GM18499 (cell line): ENCODE measurements around the gene NOTCH1.

Source experiments
- ATAC-seq: cut with Tn5 transposase; IDR thresholded peaks from one replicate; pipeline ENCODE4 v1.9.1; 2021; ENCODE audit warnings: moderate number of reproducible peaks; ENCODE audit not compliant: insufficient read depth, unreplicated experiment

NOTCH1 gene

DNA sequence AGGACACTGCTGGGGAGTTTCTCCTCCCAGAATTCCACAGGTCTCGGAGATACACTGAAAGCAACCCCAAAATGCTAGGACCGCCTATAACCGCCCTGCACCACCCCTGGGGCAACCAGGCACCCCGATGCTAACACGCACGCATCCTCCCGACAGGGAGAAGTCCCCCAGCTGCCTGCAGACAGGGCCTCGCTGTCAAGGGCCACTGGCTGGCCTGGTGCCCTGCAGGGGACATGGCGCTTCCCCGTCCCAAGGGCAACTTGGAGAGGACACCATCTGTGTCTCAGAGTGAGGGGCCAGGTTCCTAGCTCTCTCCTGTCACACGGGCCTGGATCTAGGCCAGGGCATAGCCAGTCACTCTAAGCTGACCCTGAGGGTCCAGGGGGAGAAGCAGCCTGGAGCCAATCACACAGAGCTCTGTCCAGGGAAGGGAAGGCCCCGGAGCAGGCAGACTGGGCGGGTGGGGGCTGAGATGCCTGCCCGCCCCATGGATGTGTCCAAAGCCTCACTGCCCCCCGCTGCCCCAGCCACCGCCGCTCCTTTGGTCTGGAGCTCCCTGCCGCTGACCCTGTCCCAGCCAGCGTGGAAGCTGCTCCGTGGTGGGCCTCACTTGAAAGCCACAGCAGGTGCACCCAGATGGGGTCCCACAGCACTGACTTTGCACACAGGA is 9.7 kb downstream of the NOTCH1 start:
- no peak for ATAC-seq

DNA sequence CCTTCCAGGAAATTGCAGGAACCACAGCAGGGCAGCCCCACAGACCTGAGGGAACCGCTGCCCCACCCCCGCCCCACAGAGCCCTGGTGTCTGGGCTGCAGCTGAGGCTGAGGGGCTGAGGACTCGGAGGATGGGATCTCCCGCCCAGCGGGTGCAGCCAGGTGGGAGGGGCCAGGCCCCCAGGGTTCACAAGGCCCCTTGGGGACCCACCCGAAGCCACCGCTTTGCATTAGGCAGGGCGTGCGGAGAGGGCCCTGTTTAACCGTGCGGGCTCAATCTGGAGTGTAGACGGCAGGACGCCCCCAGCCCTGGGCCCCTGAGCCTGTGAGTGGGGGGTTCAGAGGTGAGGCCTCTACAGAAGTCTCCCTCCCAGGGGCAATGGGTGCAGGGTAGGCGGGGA is 10.8 kb downstream of the NOTCH1 start:
- no peak for ATAC-seq

DNA sequence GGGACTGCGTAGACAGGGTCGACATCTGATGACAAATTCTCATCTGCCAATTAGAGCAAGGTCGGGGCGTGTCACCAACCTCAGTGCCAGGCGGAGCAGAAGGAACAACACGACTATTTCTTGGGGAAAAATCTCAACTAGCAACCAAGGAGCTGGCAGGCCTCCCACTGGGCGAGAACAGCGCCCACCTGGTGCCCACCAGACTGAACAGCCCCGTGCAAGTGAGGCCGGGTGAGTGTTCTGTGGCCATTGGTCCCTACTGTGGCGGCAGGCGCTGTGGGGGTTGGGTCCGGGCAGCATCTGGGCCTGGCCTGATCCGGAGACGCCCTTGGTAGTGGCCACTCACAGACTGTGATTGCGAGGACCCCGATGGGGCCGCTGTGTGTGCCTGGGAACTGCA is 11.5 kb downstream of the NOTCH1 start:
- ATAC-seq: no peak

DNA sequence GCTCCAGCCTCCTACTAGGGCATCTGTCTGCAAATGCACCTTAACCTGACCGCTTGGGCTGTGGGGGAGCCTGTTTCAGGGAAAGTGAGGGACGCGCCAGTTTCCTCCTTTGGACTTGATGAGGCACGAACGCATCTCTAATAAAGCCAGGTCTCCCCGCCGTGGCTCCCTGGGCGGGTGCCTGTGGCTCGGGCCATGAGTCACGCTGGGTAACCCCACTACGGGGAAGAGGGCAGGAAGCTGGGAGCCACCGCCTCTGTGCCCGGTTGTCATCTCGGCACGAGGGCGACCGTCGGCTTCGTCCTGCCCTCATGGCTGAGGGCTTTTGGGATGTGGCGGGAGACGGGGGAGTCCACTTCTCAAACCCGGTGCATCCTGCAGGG is 12.1 kb downstream of the NOTCH1 start:
- no peak for ATAC-seq

GRCh38 chr9:136532799-136533774 is 12.8 kb downstream of the NOTCH1 start:
- no peak for ATAC-seq

DNA sequence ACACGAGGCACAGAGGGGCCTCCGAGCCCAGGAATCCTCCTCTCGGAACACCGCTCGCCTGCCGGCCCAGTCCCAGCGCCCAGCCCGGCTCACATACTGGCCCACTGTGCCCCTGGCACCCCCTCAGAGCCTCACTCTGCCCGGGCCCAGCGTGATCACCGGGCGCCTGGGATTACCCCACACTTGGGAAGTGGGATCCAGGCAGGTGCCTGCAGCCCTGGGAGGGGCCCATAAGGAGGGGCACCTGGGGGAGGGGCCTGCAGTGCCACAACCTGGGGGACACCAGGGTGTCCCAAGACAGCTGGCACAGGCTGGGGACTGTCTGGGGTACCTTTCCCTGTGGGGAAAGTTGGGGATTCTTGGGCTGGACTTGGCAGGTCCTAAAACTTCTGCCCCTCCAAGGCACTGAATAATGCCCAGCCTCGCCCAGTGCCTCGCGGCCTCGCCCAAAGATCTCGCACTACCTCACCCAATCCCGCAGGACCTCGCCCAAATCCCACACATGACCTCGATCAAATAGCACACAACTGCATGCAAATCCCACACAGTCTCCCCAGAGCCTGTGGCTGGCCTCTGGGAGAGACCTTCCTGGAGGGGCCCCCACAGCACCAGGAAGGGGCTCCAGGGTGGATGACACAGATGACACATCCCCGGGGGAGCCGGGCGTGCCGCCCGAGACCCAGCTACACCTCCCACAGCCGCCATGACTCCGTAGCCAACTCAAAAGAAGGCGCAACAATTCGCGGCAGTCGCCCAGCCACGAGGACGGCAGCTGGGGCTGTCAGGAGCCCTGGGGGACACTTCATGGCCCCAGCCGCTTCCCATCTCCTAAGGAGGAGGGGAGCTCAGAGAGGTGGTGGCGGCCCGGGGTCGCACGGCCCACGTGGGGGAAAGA is 13.7 kb downstream of the NOTCH1 start:
- no peak for ATAC-seq

- ATAC-seq: no peak
Observed at GRCh38 chr9:136531186-136531903, 14.5 kb downstream of the NOTCH1 start.

DNA sequence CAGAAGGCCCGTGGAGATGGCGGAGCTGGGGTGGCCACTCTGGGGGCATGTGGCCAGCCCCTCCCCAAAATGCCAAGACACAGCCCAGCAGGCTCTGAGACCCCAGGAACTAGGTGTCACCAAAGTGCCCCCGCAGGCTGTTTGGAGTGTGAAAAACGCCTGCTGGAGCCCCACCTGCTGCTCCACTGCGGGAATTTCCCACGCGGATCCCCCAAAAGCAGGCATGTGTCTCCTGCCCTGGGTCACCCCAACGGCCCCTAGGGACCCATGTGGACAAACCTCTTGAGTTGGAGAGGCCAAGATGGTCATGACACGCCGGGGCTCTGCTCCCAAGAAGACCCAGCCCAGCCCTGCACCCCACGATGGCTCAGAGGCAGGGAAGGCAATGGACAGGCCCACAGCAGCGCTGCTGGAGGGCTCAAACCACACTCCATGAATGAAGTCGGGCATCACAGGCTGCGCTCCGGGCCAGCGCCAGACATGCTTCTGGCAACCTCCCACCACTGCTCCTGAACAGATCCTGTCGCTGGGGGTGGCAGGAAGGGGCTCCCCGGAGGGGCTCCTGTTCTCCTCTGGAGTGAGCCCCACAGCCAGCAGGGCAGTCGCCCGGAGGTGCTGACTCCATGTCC is 15.3 kb downstream of the NOTCH1 start:
- no peak for ATAC-seq

DNA sequence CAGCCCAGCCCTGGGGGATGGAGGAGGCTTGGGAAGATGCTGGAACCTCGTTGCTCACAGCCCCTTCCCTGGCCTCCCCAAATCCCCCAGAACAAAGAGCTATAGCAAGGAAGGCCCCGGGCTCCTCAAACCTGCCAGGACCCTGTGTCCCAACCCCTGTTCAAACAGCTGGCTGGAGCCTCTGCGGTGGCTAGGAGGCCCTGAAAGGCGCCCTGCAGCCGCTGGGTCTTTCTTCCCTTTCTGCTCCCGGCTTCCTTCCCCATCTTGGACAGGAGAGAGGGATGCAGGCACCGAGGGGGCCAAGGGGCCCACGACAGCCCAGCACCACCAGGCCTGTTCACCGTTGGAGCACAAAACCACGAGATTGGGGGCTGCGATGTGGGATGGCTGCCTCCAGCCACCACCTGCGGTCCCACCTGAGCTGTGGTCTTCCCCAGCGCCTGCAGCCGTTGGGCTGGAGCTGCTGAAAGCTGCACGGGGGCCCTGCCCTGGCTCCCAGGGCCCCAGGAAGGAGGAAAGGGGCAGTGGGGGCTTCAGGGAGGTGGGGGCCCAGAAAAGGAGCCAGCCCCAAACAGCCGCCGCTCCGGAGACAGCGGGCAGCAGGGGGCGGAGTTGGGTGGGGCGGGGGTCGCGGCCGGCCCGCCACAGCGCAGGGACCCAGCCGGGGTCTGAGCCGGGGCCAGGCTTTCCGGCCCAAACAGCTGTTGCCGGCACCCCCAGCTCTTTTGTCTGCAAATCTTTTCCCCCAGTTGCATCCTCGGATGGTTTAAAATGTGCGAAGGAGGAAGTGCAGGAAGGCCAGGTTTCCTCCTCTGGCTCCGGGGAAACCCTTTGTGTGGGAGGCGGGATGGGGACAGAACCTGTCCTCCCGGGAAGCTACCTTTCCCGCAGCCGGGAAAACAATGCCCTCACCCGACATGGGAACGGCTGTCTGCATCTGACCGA is 16.1 kb downstream of the NOTCH1 start:
- no peak for ATAC-seq

GRCh38 chr9:136528716-136529341 is 17.0 kb downstream of the NOTCH1 start:
- ATAC-seq: no peak

- no peak for ATAC-seq
Observed at GRCh38 chr9:136527721-136528710, 17.8 kb downstream of the NOTCH1 start.

DNA sequence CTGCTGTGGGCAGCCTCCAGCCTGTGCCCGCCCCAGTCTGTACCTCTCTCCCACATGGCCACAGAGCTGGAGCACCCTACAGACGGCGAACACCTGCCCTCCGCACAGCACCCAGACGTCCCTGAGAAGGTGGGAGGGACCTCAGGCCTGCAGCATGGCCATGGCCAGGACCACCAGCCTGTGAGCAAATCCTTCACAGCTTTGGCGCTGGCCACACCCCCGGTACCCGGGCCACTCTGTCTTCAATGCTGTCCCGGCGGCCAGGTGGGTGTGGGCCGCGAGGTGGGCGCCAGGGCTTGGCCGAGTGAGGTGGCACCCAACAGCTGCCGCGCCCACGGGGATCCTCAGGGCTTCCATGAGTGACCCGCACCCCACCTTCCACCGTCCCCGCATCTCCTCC is 18.7 kb downstream of the NOTCH1 start:
- no peak for ATAC-seq

GRCh38 chr9:136526625-136527066 is 19.2 kb downstream of the NOTCH1 start:
- no peak for ATAC-seq

DNA sequence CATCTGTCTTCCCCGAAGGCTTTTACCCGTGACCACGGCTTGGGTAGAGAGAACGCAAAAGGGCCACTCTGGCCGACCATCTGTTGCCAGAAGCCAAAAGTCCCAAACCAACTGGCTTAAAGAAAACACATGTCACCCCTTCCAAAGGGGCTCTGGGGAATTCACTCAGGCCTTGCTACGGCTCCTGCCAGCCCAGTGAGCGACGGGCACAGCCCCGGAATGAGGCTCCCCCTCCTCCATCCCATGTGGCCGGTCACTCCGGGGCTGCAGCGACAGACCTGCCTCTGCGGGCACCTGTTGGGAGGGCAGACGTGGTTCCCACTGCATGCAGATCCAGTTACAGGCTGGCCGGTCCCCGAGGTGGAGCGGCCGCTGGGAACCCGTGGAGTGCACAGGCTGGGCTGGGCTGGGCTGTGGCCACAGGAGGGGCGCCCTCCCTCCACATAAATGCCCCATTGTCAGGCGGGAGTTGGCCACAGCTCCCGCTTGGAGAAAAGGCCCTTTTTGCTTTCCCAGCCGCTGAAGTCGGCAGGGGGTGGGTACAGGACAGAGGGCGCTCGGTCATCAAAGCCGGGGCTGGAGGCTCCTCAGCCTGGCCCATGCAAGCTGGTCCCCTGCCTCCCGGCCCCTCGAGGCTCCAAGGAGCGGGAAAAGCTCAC is 19.9 kb downstream of the NOTCH1 start:
- ATAC-seq: no peak

DNA sequence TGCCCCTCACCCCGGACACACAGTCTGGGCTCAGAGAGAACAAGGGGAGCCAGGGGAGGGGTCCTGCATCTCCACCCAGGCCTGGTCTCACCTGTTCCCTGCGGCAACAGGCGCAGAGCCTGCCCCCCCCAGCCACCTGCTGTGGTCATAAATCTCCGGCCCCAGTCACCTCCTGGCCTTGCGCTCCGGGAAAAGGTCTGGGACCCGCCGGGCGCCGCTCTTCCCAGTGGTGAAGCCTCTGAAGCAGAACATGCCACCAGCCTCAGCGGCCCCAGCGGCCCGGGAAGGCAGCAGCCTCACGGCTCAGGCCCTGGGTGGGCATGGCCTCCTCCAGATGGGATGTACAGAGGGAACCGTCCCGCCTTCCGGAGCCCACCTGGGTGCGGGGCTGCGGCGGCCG is 20.6 kb downstream of the NOTCH1 start:
- no peak for ATAC-seq
